ENCODE data around the gene DOCK4.

Gene DOCK4

DNA sequence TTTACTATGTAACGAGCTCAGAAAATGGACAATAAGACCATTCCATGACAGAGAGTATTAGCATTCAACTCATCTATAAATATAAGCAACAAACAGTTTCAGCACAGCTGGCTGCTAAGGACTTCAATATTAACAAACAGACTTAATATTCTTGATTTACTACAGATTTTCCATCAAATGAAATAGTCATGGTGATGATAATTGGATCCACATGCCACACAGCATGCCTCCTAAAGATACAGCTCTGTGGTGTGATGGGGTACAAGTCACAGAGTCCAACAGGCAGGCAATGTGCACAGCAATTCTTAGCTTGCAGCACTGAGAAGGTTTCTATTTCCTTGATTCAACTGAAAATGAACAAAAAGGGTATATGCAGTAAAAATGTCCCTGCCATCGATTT is 54.0 kb downstream of the DOCK4 start:
- Histone ChIP-seq H4K20me1 (ENCODE audit: low read depth, low read length) (no peaks in the 10 kb centered on the region), H3K36me3 (ENCODE audit: low read length) (no peaks in the 10 kb centered on the region), H3K27me3 (ENCODE audit: low read length) (no peaks in the 10 kb centered on the region), H3F3A (ENCODE audit: insufficient read depth) (no peaks in the 10 kb centered on the region), H3K4me3 (ENCODE audit: insufficient read depth, low read length, poor library complexity, severe bottlenecking) (no peak overlapping the region), H3K4me2 (ENCODE audit: low read depth, low read length, poor library complexity, severe bottlenecking) (no peak overlapping the region), H3K9ac (ENCODE audit: low read length) (no peak overlapping the region), H2AFZ (ENCODE audit: low read depth, low read length, severe bottlenecking) (no peak overlapping the region), H3K27ac (ENCODE audit: low read depth, low read length) (no peak overlapping the region), H3K79me2 (ENCODE audit: insufficient read depth, low read length) (no peaks in the 10 kb centered on the region), H3K9me3 (ENCODE audit: insufficient read depth, low read length) (no peaks in the 10 kb centered on the region), H3K9me2 (replicated peaks; ENCODE audit: insufficient read depth, low read length) (no peaks in the 10 kb centered on the region)
- TF ChIP-seq CTCF (IDR thresholded peaks at IDR 0.05; ENCODE audit: insufficient read depth, low read length, poor library complexity, severe bottlenecking) = no peak

GRCh38 chr7:112150823-112151641 is 55.2 kb downstream of the DOCK4 start:
- Histone ChIP-seq H3F3A (ENCODE audit: insufficient read depth) (no peaks in the 10 kb centered on the region), H3K4me2 (ENCODE audit: low read depth, low read length, poor library complexity, severe bottlenecking) (no peak overlapping the region), H3K4me3 (ENCODE audit: insufficient read depth, low read length, poor library complexity, severe bottlenecking) (no peak overlapping the region), H3K27ac (ENCODE audit: low read depth, low read length) (no peak overlapping the region), H4K20me1 (ENCODE audit: low read depth, low read length) (no peaks in the 10 kb centered on the region), H3K9ac (ENCODE audit: low read length) (no peak overlapping the region), H3K36me3 (ENCODE audit: low read length) (no peaks in the 10 kb centered on the region), H3K9me3 (ENCODE audit: insufficient read depth, low read length) (no peaks in the 10 kb centered on the region), H3K27me3 (ENCODE audit: low read length) (no peaks in the 10 kb centered on the region), H2AFZ (ENCODE audit: low read depth, low read length, severe bottlenecking) (no peak overlapping the region), H3K79me2 (ENCODE audit: insufficient read depth, low read length) (no peaks in the 10 kb centered on the region), H3K9me2 (replicated peaks; ENCODE audit: insufficient read depth, low read length) (no peaks in the 10 kb centered on the region)
- TF ChIP-seq CTCF (IDR thresholded peaks at IDR 0.05; ENCODE audit: insufficient read depth, low read length, poor library complexity, severe bottlenecking) (no peak), EZH2phosphoT487 (conservative IDR thresholded peaks at IDR 0.05; ENCODE audit: low read length) (no peak)

DNA sequence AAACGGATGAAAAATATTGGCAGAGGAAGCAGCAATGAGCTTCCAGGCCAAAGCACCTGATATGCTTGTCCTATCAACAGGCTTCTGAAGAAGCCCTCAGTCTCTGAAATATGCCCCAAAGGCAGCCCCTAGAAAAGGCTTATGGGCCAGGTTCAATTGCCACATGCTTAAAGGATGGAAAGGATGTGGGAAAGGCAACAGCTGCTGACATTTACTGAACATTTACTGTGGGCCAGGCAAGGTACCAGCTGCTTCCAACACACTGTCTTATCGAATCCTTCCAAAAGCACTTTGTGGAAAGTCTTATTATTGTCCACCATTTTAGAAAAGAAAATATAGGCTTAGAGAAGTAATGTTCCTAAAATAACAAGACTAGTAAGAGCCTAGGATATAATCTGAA is 56.5 kb downstream of the DOCK4 start:
- Histone ChIP-seq H3K4me2 (ENCODE audit: low read depth, low read length, poor library complexity, severe bottlenecking) (no peak overlapping the region), H3K79me2 (ENCODE audit: insufficient read depth, low read length) (no peaks in the 10 kb centered on the region), H3K4me3 (ENCODE audit: insufficient read depth, low read length, poor library complexity, severe bottlenecking) (no peak overlapping the region), H3K27me3 (ENCODE audit: low read length) (no peaks in the 10 kb centered on the region), H3K27ac (ENCODE audit: low read depth, low read length) (no peak overlapping the region), H3K9me3 (ENCODE audit: insufficient read depth, low read length) (no peaks in the 10 kb centered on the region), H3K36me3 (ENCODE audit: low read length) (no peaks in the 10 kb centered on the region), H3K9me2 (replicated peaks; ENCODE audit: insufficient read depth, low read length) (no peaks in the 10 kb centered on the region), H3K9ac (ENCODE audit: low read length) (no peak overlapping the region), H2AFZ (ENCODE audit: low read depth, low read length, severe bottlenecking) (no peak overlapping the region), H4K20me1 (ENCODE audit: low read depth, low read length) (no peaks in the 10 kb centered on the region), H3F3A (ENCODE audit: insufficient read depth) (no peaks in the 10 kb centered on the region)
- TF ChIP-seq EZH2phosphoT487 (conservative IDR thresholded peaks at IDR 0.05; ENCODE audit: low read length) (no peak), CTCF (IDR thresholded peaks at IDR 0.05; ENCODE audit: insufficient read depth, low read length, poor library complexity, severe bottlenecking) (no peak)
